GM18868 (cell line): ENCODE data around the gene ZNF518A.
A peak's percentile ranks its signal among the peaks of the same experiment; 100 is the strongest.
"Not testable (repeated sequence)": the region's sequence is repeated elsewhere in the genome, so short reads cannot be mapped to it uniquely, and the experiment has no call there.

Source experiments
- ATAC-seq: cut with Tn5 transposase; IDR thresholded peaks from one replicate; pipeline ENCODE4 v1.9.1; 2021; ENCODE audit warnings: mild to moderate bottlenecking, moderate library complexity; ENCODE audit not compliant: unreplicated experiment

Gene ZNF518A

GRCh38 chr10:96136810-96137209 is 6.7 kb downstream of the ZNF518A start:
- no peak for ATAC-seq

DNA sequence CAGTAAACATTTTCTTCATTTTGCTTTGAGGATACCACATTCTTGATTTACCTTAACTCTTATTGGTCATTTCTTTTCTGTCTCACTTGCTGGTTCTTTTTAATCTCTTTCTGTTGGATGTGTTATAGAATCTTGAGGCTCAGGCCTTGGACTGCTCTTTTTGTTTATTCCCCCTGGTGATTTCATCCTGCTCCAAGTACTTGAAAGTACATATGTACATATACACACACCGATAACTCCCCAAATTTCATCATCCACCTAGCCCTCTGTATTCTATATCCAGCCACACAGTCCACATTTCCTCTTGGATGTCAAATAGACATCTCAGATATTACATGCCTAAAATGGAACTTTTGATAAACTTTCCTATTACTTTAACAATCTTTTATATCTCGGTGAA is 7.5 kb downstream of the ZNF518A start:
- ATAC-seq, result no peak

DNA sequence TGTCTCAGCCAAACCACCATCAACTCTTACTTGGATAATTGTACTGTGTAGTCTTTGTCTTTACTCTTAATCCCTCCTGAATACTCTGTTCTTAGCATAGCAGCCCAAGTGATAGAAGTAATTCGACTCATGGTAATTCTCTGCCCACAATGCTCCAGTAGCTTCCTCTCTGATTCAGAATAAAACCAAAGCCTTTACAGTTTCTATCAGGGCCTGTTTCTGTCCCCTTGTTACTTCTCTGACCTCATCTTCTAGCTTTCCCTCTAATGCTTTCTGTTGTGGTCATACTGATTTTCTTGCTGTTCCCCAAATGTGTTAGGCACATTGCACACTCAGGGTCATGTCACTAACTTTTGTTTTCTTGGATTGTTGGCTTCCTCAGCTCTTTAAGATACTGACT is 8.0 kb downstream of the ZNF518A start:
- ATAC-seq, result peak; percentile 96

GRCh38 chr10:96152437-96152836 is 22.3 kb downstream of the ZNF518A start:
- no peak for ATAC-seq

- no peak for ATAC-seq
Observed at GRCh38 chr10:96153070-96153469, 23.0 kb downstream of the ZNF518A start.

GRCh38 chr10:96165726-96166125 is 35.6 kb downstream of the ZNF518A start:
- no peak for ATAC-seq

GRCh38 chr10:96168546-96168945 is 38.4 kb downstream of the ZNF518A start:
- no peak for ATAC-seq

- no peak for ATAC-seq
Observed at GRCh38 chr10:96170230-96170629, 40.1 kb downstream of the ZNF518A start.

GRCh38 chr10:96172666-96173065 is 42.6 kb downstream of the ZNF518A start:
- no peak for ATAC-seq

GRCh38 chr10:96176985-96177384 is 46.9 kb downstream of the ZNF518A start:
- ATAC-seq, result no peak

DNA sequence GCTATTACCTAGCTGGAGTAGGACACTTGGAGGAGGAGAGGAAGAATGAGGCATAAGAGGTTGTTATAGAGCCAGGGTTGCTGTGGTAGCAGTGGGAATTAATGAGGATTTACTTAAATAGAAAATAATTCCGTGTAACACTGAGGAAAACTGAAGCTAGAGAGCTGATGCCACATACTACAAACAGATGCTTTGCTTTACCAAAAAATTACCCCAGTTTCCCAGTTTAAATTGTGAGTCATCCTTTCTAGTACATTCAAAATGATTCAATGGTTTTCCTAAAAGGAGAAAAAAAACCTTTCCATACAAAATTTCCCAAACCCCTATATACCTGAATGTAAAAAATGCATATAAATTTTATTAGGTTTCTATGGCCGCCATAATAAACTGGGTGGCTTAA is 58.3 kb downstream of the ZNF518A start:
- no peak for ATAC-seq

DNA sequence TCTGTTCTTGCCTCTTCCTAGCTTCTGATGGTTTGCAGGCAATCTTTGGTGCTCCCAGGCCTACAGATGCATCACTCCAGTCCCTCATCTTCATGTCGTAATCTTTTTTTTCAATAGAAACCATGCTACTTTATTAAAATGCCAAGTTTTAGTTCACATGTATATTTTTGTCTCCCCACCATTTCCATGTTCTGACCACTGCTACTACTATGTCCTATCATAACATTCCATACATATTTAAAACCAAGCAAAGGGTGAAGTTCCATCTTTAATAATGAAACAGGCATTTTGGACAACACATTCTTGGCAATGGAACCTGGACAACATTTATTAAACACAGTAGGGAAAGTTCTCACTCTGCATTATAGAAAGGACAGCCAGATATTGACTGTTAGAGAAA is 58.8 kb downstream of the ZNF518A start:
- ATAC-seq, result no peak

DNA sequence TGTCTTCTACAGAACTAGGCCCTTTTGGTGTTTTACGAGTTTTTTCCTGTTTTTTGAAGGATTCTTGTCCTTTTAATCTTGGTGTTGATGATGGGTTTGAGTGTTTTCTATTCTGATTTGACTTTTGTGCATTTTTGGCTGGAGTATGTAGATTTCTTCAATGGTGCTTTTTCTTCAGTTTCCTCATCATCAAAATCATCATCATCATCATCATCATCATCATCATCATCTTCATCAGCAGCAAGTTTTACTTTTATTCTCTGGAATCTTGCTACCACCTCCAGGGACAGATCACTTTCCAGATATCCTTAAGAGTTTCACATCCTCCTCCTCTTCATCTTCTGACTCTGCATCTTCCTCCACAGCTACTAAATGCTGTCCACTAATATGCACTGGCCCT is 59.4 kb downstream of the ZNF518A start:
- not testable (repeated sequence) for ATAC-seq

DNA sequence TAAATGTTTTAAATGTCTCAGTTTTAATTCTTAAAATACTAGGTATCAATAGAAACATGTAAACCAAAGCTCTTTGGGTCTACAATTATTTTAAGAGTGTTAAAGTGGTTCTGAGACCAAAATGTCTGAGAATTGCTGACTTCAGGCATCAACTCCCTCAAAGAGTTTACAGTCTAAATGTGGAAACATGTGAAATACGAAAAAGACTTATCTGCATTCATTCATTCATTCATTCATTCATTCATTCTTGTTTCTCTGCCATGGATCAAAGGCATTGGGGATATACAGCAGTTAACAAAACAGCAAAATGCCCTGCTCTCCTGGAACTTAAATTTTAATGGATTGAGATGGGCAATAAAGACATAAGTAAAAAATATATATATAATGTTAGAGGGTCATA is 71.4 kb downstream of the ZNF518A start:
- ATAC-seq, result no peak

- ATAC-seq, result no peak
Observed at GRCh38 chr10:96205580-96205979, 75.5 kb downstream of the ZNF518A start.

DNA sequence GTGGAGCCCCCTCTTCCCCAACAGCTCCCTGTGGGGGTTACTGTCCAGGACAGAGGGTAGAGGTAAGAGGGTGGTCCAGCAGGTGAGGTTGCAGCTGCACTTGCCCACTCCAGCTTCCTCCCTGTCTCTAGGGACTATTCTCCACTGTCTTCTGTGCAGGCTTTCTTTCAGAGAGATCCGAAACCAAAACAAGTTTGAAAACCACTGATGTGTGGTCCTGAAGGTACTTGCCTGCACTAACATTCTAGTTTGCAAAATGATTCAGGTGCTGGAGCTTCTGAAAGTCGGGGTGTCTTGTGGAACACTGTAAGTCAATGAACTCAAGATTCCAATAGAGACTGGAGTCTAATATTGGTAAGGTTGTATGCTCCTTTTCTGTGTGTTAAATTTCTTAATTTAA is 78.2 kb downstream of the ZNF518A start:
- ATAC-seq, result peak; percentile 81

DNA sequence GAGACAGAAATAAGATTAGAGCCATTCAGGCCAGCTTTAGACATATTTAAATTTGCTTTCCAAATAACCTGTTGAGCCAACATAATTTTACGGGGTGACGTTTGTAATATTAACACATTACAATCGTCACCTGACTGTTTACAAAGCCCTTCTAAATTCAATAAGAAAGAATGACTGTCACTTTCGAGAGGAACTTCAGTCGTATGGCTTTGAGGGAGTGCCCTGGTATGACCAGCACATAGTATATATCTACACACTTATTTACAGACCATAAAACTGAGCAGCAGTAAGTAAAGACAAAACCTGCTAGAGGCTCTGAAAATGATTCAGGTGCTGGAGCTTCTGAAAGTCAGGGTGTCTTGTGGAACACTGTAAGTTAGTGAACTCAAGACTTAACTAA is 78.8 kb downstream of the ZNF518A start:
- ATAC-seq, result no peak

- no peak for ATAC-seq
Observed at GRCh38 chr10:96211764-96212163, 81.7 kb downstream of the ZNF518A start.

DNA sequence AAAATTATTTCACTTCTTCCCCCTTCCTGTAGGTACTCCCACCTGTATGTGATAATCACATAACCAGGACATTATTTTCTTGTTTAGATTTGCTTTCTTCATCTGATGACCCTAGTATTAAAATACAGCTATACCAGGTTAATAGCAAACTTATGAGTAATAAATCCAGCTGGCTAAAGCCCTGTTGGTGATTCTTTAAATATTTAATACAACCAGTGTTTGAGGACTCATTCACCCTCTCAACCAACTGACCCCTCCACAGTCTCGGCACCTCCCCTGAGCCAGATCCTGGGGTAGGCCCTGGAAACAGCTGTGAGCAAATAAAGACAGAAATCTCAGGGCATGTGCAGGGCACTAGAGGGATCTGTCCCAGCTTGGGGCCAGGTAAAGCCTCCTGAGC is 82.8 kb downstream of the ZNF518A start:
- ATAC-seq, result no peak
